ENCODE results near the gene HACE1.
"Not testable (repeated sequence)": the region's sequence is repeated elsewhere in the genome, so short reads cannot be mapped to it uniquely, and the experiment has no call there.

HACE1 gene, protein sequence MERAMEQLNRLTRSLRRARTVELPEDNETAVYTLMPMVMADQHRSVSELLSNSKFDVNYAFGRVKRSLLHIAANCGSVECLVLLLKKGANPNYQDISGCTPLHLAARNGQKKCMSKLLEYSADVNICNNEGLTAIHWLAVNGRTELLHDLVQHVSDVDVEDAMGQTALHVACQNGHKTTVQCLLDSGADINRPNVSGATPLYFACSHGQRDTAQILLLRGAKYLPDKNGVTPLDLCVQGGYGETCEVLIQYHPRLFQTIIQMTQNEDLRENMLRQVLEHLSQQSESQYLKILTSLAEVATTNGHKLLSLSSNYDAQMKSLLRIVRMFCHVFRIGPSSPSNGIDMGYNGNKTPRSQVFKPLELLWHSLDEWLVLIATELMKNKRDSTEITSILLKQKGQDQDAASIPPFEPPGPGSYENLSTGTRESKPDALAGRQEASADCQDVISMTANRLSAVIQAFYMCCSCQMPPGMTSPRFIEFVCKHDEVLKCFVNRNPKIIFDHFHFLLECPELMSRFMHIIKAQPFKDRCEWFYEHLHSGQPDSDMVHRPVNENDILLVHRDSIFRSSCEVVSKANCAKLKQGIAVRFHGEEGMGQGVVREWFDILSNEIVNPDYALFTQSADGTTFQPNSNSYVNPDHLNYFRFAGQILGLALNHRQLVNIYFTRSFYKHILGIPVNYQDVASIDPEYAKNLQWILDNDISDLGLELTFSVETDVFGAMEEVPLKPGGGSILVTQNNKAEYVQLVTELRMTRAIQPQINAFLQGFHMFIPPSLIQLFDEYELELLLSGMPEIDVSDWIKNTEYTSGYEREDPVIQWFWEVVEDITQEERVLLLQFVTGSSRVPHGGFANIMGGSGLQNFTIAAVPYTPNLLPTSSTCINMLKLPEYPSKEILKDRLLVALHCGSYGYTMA

GRCh38 chr6:104859225-104860146, at the start of gene HACE1:
TSS of gene HACE1 (minus strand) at chr6:104859919. CDS start at chr6:104859642, 277 bp downstream.
- no peaks in the 10 kb centered on the region for H3K36me3 ChIP-seq (ENCODE audit: control insufficient read depth, low read depth, low read length)
- peak within 1 kb of the TSS; percentile 68 for H3K9ac ChIP-seq (ENCODE audit: low read length)
- H3K4me1 ChIP-seq (ENCODE audit: control insufficient read depth, low read depth, low read length) = peaks cover 4% of the 10 kb centered on the region
- H3K27me3 ChIP-seq (ENCODE audit: control insufficient read depth, insufficient read depth, low read length) = no peaks in the 10 kb centered on the region
- H3K4me3 ChIP-seq (ENCODE audit: low read length) = peak within 1 kb of the TSS; percentile 94
- H3K9me3 ChIP-seq (ENCODE audit: control insufficient read depth, low read depth, low read length) = no peaks in the 10 kb centered on the region
- H3K27ac ChIP-seq (ENCODE audit: low read length) = no peak within 1 kb of the TSS

DNA sequence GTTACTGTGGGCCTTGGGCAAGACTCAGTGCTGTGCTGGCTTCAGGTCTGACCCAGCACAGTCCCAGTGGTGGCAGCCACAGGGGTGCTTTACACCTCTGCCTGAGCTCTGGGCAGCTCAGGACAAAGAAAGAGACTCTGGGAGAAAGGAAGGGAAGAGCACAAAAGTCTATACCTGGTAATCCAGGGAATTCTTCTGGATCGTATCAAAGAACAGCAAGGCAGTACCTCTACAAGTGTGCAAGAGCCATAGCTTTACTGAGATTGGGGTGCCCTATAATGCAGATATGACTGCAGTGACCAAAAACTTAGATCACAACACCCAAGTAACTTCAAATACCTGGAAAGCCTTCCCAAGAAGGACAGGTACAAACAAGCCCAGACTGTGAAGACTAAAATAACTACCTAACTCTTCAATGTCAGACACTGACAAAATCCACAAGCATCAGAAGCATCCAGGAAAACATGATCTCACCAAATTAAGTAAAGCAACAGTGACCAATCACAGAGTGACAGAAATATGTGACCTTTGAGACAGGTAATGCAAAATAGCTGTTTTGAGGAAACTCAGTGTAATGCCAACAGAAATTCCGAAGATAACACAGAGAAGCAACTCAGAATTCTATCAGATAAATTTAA, 49.3 kb upstream of the HACE1 start:
- H3K27ac ChIP-seq (ENCODE audit: low read length) = no peak overlapping the region
- no peak overlapping the region for H3K4me3 ChIP-seq (ENCODE audit: low read length)
- no peaks in the 10 kb centered on the region for H3K27me3 ChIP-seq (ENCODE audit: control insufficient read depth, insufficient read depth, low read length)
- H3K36me3 ChIP-seq (ENCODE audit: control insufficient read depth, low read depth, low read length) = no peaks in the 10 kb centered on the region
- H3K9ac ChIP-seq (ENCODE audit: low read length) = no peak overlapping the region
- no peaks in the 10 kb centered on the region for H3K9me3 ChIP-seq (ENCODE audit: control insufficient read depth, low read depth, low read length)
- H3K4me1 ChIP-seq (ENCODE audit: control insufficient read depth, low read depth, low read length) = no peaks in the 10 kb centered on the region

DNA sequence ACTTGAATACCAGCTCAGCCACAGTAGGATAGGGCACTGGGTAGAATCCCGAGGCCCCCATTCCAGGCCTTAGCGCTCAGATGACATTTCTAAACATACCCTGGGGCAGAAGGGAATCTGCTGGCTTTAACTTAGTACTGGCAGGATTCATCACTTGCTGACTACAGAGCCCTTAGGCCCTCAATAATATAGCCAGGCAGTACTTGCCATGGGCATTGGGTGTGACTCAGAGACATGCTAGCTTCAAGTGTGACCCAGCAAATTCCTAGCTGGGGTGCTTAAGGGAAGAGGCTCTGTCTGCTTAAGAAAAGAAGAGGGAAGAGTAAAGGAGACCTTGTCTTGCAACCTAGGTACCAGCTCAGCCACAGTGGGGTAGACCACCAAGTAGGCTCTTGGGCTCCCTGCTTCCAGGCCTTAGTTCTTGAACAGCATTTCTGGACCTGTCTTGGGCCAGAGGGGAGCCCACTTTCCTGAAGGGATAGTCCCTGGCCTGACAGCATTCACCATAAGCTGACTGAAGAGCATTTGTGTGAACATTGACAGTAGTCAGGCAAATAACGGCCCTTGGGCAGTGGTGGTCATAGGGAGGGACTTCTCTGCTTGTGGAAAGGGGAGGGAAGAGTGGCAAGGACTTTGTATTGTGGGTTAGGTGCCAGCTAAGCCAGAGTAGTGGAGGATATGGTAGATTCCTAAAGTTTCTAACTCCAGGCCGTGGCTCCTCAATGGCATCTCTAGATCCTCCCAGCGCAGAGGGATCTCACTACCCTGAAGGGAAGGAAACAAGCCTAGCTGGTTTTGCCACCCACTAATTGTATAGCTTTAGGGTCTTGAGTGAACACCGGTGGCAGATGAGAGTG, 48.5 kb upstream of the HACE1 start:
- no peaks in the 10 kb centered on the region for H3K27me3 ChIP-seq (ENCODE audit: control insufficient read depth, insufficient read depth, low read length)
- no peak overlapping the region for H3K4me3 ChIP-seq (ENCODE audit: low read length)
- H3K9ac ChIP-seq (ENCODE audit: low read length) = no peak overlapping the region
- no peak overlapping the region for H3K27ac ChIP-seq (ENCODE audit: low read length)
- H3K9me3 ChIP-seq (ENCODE audit: control insufficient read depth, low read depth, low read length) = no peaks in the 10 kb centered on the region
- H3K36me3 ChIP-seq (ENCODE audit: control insufficient read depth, low read depth, low read length) = no peaks in the 10 kb centered on the region
- no peaks in the 10 kb centered on the region for H3K4me1 ChIP-seq (ENCODE audit: control insufficient read depth, low read depth, low read length)

GRCh38 chr6:104898893-104899292, 39.2 kb upstream of the HACE1 start:
- not testable (repeated sequence) for H3K9ac ChIP-seq (ENCODE audit: low read length); H3K36me3 ChIP-seq (ENCODE audit: control insufficient read depth, low read depth, low read length); H3K27me3 ChIP-seq (ENCODE audit: control insufficient read depth, insufficient read depth, low read length); H3K27ac ChIP-seq (ENCODE audit: low read length); H3K9me3 ChIP-seq (ENCODE audit: control insufficient read depth, low read depth, low read length); H3K4me3 ChIP-seq (ENCODE audit: low read length); H3K4me1 ChIP-seq (ENCODE audit: control insufficient read depth, low read depth, low read length)

DNA sequence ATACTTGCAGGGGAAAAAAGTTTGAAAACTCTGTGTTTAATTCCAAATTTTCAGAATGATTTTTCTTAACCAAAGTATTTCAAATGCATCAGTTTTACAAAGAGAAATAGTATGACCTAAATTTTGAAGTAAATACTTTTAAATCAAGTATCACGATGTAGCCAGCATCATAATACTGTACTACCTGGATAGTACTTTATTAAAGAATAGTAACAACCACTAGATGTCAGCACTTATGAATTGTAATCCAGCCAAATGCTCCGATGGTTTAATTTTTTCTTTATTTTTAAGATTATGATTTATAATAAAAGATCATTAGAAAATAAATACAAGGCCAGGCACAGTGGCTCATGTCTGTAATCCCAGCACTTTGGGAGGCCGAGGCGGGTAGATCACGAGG, 37.2 kb upstream of the HACE1 start:
- Histone ChIP-seq H3K27me3 (ENCODE audit: control insufficient read depth, insufficient read depth, low read length) (no peaks in the 10 kb centered on the region), H3K4me1 (ENCODE audit: control insufficient read depth, low read depth, low read length) (no peaks in the 10 kb centered on the region), H3K27ac (ENCODE audit: low read length) (no peak overlapping the region), H3K9ac (ENCODE audit: low read length) (no peak overlapping the region), H3K36me3 (ENCODE audit: control insufficient read depth, low read depth, low read length) (no peaks in the 10 kb centered on the region), H3K4me3 (ENCODE audit: low read length) (no peak overlapping the region), H3K9me3 (ENCODE audit: control insufficient read depth, low read depth, low read length) (no peaks in the 10 kb centered on the region)

- H3K9me3 ChIP-seq (ENCODE audit: control insufficient read depth, low read depth, low read length) = peaks cover 8% of the 10 kb centered on the region
- H3K27me3 ChIP-seq (ENCODE audit: control insufficient read depth, insufficient read depth, low read length) = no peaks in the 10 kb centered on the region
- H3K4me3 ChIP-seq (ENCODE audit: low read length) = no peak overlapping the region
- no peak overlapping the region for H3K9ac ChIP-seq (ENCODE audit: low read length)
- H3K4me1 ChIP-seq (ENCODE audit: control insufficient read depth, low read depth, low read length) = no peaks in the 10 kb centered on the region
- no peak overlapping the region for H3K27ac ChIP-seq (ENCODE audit: low read length)
- H3K36me3 ChIP-seq (ENCODE audit: control insufficient read depth, low read depth, low read length) = no peaks in the 10 kb centered on the region
Observed at GRCh38 chr6:104888066-104888465, 28.3 kb upstream of the HACE1 start.

DNA sequence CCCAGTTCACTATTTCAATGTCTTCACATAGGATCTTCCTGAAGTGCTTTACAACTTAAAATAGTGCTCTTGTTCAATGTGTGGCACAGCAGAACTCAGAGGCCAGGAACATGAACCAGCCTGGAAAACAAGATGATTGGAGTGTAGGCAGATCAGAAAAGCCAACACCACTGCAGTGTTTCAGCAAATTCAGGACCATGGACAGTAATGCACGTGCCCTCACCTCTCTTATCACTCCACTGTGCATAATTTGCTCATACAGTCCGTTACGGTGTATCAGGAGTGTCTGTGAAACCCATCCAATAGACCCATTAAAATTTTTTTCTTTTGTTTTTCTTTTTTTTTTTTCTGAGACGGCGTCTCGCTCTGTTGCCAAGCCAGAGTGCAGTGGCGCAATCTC, 27.6 kb upstream of the HACE1 start:
- H3K4me3 ChIP-seq (ENCODE audit: low read length) = no peak overlapping the region
- H3K27ac ChIP-seq (ENCODE audit: low read length) = no peak overlapping the region
- peaks cover 8% of the 10 kb centered on the region for H3K9me3 ChIP-seq (ENCODE audit: control insufficient read depth, low read depth, low read length)
- H3K27me3 ChIP-seq (ENCODE audit: control insufficient read depth, insufficient read depth, low read length) = no peaks in the 10 kb centered on the region
- H3K36me3 ChIP-seq (ENCODE audit: control insufficient read depth, low read depth, low read length) = no peaks in the 10 kb centered on the region
- H3K4me1 ChIP-seq (ENCODE audit: control insufficient read depth, low read depth, low read length) = no peaks in the 10 kb centered on the region
- H3K9ac ChIP-seq (ENCODE audit: low read length) = no peak overlapping the region

GRCh38 chr6:104885518-104886043, 25.9 kb upstream of the HACE1 start:
- no peaks in the 10 kb centered on the region for H3K4me1 ChIP-seq (ENCODE audit: control insufficient read depth, low read depth, low read length)
- no peak overlapping the region for H3K9ac ChIP-seq (ENCODE audit: low read length)
- H3K27ac ChIP-seq (ENCODE audit: low read length) = no peak overlapping the region
- H3K36me3 ChIP-seq (ENCODE audit: control insufficient read depth, low read depth, low read length) = no peaks in the 10 kb centered on the region
- peaks cover 8% of the 10 kb centered on the region for H3K9me3 ChIP-seq (ENCODE audit: control insufficient read depth, low read depth, low read length)
- H3K27me3 ChIP-seq (ENCODE audit: control insufficient read depth, insufficient read depth, low read length) = no peaks in the 10 kb centered on the region
- no peak overlapping the region for H3K4me3 ChIP-seq (ENCODE audit: low read length)

- H3K4me1 ChIP-seq (ENCODE audit: control insufficient read depth, low read depth, low read length) = no peaks in the 10 kb centered on the region
- no peak overlapping the region for H3K9ac ChIP-seq (ENCODE audit: low read length)
- peaks cover 8% of the 10 kb centered on the region for H3K9me3 ChIP-seq (ENCODE audit: control insufficient read depth, low read depth, low read length)
- H3K36me3 ChIP-seq (ENCODE audit: control insufficient read depth, low read depth, low read length) = no peaks in the 10 kb centered on the region
- H3K4me3 ChIP-seq (ENCODE audit: low read length) = no peak overlapping the region
- no peaks in the 10 kb centered on the region for H3K27me3 ChIP-seq (ENCODE audit: control insufficient read depth, insufficient read depth, low read length)
- no peak overlapping the region for H3K27ac ChIP-seq (ENCODE audit: low read length)
Observed at GRCh38 chr6:104884867-104885517, 25.3 kb upstream of the HACE1 start.

Data from iPS-18a (cell line).